K562 (cell line): ENCODE data around the gene ARSA. TPM values are rescaled to one million over a fixed set of nuclear protein-coding genes. Genes with fewer than 3 reads are reported as not detected.
A peak's percentile ranks its signal among the peaks of the same experiment; 100 is the strongest.

Experiments used
- HIVEP1 ChIP-seq: fragments of 250-450 bp; sonication (Bioruptor Pico); IDR thresholded peaks from 2 replicates; pipeline ENCODE4 v1.4.0; 2020; ENCODE audit warnings: mild to moderate bottlenecking
- YY1 ChIP-seq, 3 experiments: IDR thresholded peaks; 2 replicates each; pipeline ENCODE4 v1.6.1; 2011; ENCODE audit warnings: low read length in 2 of 3, mild to moderate bottlenecking in 2 of 3, moderate library complexity in 2 of 3, borderline replicate concordance in 1 of 3, control low read depth in 1 of 3, low read depth in 1 of 3; ENCODE audit not compliant: insufficient read depth in 3 of 3, insufficient replicate concordance in 2 of 3, control insufficient read depth in 1 of 3, insufficient read length in 1 of 3; ENCODE audit errors: extremely low read depth in 1 of 3
- ZNF121 ChIP-seq: sonication (generic); formaldehyde crosslinking; conservative IDR thresholded peaks from 2 replicates; pipeline ENCODE4 v1.8.0; 2022; ENCODE audit warnings: missing genetic modification reagents
- polyA plus RNA-seq, 8 experiments: library from polyadenylated mRNA; depleted of rRNA in 4 of 8; stranded (reverse) in 5 of 8; unstranded in 3 of 8; fragments of >200 nt; fragmentation: Nextera tagmentation in 2 of 8; fragmentation: Illumina TruSeq in 1 of 8; extraction: Ambion mirVana in 2 of 8; extraction: Trizol in 1 of 8; gene quantifications; 2 replicates each; pipeline versions ENCODE4 v1.2.1 to v1.2.3, GENCODE V29; 2011 to 2014; ENCODE audit warnings: inconsistent platforms in 1 of 8, missing spikeins in 1 of 8
- total RNA-seq, 7 experiments: library from RNA; depleted of rRNA in 6 of 7; stranded (reverse); fragments of >200 nt in 6 of 7; fragmentation: Illumina TruSeq in 2 of 7; extraction: Trizol in 2 of 7; gene quantifications; 2 replicates each; pipeline versions ENCODE4 v1.2.1 to v1.2.3, GENCODE V29; 2011 to 2021; ENCODE audit warnings: low replicate concordance in 1 of 7
- TF ChIP-seq, protein P1 (sequence below): fragments of 200-400 bp; formaldehyde crosslinking; IDR thresholded peaks from 2 replicates; pipeline ENCODE4 v1.6.1; 2017; ENCODE audit warnings: mild to moderate bottlenecking, low read depth, low read length, moderate library complexity
- TF ChIP-seq, protein P2 (sequence below): fragments of 200-800 bp; sonication (Bioruptor generic); IDR thresholded peaks from 2 replicates; pipeline ENCODE4 v1.6.1; 2017; ENCODE audit warnings: missing genetic modification characterization, missing compliant biosample characterization

The ARSA gene
- total and polyA plus RNA-seq, 9 of the 15 experiments (the other 6 are each of a cell fraction or from before 2014, with no cell fraction given): 0.32 to 10.9 (median 1.8) TPM; not detected in 1

DNA sequence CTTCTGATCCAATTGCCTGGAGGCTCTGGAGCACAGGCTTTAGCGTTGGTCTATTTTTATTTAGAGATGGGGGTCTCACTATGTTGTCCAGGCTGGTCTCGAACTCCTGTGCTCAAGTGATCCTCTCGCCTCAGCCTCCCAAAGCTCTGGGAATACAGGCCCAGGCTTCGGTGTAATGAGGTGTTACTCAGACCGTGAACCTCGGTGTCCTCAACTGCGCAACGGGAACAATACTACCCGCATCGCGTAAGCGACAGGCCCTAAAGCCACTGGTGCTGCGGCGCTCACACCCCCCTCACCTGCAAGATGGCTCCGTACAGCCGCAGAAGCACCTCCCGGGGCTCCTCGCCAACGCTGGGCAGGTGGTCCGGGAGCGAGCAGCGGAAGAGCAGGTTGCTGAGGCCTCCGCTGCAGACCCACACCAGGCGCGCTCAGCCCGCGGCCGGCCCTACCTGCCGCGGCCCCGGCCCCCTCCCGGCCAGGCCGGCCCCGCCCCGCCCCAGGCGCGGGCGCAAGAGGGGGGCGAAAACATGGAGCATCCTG lies 45.9 kb downstream of the ARSA start (continued):
- TF ChIP-seq, protein P1, sequence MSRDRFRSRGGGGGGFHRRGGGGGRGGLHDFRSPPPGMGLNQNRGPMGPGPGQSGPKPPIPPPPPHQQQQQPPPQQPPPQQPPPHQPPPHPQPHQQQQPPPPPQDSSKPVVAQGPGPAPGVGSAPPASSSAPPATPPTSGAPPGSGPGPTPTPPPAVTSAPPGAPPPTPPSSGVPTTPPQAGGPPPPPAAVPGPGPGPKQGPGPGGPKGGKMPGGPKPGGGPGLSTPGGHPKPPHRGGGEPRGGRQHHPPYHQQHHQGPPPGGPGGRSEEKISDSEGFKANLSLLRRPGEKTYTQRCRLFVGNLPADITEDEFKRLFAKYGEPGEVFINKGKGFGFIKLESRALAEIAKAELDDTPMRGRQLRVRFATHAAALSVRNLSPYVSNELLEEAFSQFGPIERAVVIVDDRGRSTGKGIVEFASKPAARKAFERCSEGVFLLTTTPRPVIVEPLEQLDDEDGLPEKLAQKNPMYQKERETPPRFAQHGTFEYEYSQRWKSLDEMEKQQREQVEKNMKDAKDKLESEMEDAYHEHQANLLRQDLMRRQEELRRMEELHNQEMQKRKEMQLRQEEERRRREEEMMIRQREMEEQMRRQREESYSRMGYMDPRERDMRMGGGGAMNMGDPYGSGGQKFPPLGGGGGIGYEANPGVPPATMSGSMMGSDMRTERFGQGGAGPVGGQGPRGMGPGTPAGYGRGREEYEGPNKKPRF: no peak
- TF ChIP-seq, protein P2, sequence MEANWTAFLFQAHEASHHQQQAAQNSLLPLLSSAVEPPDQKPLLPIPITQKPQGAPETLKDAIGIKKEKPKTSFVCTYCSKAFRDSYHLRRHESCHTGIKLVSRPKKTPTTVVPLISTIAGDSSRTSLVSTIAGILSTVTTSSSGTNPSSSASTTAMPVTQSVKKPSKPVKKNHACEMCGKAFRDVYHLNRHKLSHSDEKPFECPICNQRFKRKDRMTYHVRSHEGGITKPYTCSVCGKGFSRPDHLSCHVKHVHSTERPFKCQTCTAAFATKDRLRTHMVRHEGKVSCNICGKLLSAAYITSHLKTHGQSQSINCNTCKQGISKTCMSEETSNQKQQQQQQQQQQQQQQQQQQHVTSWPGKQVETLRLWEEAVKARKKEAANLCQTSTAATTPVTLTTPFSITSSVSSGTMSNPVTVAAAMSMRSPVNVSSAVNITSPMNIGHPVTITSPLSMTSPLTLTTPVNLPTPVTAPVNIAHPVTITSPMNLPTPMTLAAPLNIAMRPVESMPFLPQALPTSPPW: peak; percentile 82
- TF ChIP-seq HIVEP1 (CRISPR knock-in tag) (no peak), YY1 (IDR thresholded peaks at IDR 0.05; ENCODE audit: borderline replicate concordance in 1 of 3, control insufficient read depth in 1 of 3, extremely low read depth in 1 of 3, insufficient read depth in 3 of 3, insufficient read length in 1 of 3, insufficient replicate concordance in 2 of 3, low read depth in 1 of 3, low read length in 2 of 3) (peak in 1 of 3 experiments; percentile 44), ZNF121 (CRISPR knock-in tag) (peak; percentile 79)
